ENCODE measurements around the gene FGFR3.

Gene FGFR3

GRCh38 chr4:1751155-1751918 is 41.8 kb upstream of the FGFR3 start:
- no peak overlapping the region for H3K4me3 ChIP-seq (replicated peaks; ENCODE audit: low read depth, low read length)
- TF ChIP-seq CTCF (IDR thresholded peaks at IDR 0.05; ENCODE audit: low read depth, low read length, missing control alignments): no peak
- DNase-seq (ENCODE audit: extremely low read depth, low read depth): no peak

GRCh38 chr4:1751919-1752283 is 41.2 kb upstream of the FGFR3 start:
- H3K4me3 ChIP-seq (replicated peaks; ENCODE audit: low read depth, low read length): no peak overlapping the region
- TF ChIP-seq CTCF (IDR thresholded peaks at IDR 0.05; ENCODE audit: low read depth, low read length, missing control alignments): no peak
- DNase-seq (ENCODE audit: extremely low read depth, low read depth): no peak

- no peak for DNase-seq (ENCODE audit: extremely low read depth, low read depth)
- no peak for TF ChIP-seq CTCF (IDR thresholded peaks at IDR 0.05; ENCODE audit: low read depth, low read length, missing control alignments)
- no peak overlapping the region for H3K4me3 ChIP-seq (replicated peaks; ENCODE audit: low read depth, low read length)
Observed at GRCh38 chr4:1752284-1753041, 40.6 kb upstream of the FGFR3 start.

- no peak for DNase-seq (ENCODE audit: extremely low read depth, low read depth)
- no peak for TF ChIP-seq CTCF (IDR thresholded peaks at IDR 0.05; ENCODE audit: low read depth, low read length, missing control alignments)
- no peak overlapping the region for H3K4me3 ChIP-seq (replicated peaks; ENCODE audit: low read depth, low read length)
Observed at GRCh38 chr4:1753294-1753696, 39.8 kb upstream of the FGFR3 start.

- DNase-seq (ENCODE audit: extremely low read depth, low read depth): no peak
- no peak overlapping the region for H3K4me3 ChIP-seq (replicated peaks; ENCODE audit: low read depth, low read length)
- no peak for TF ChIP-seq CTCF (IDR thresholded peaks at IDR 0.05; ENCODE audit: low read depth, low read length, missing control alignments)
Observed at GRCh38 chr4:1753697-1754311, 39.3 kb upstream of the FGFR3 start.

- no peak for DNase-seq (ENCODE audit: extremely low read depth, low read depth)
- no peak for TF ChIP-seq CTCF (IDR thresholded peaks at IDR 0.05; ENCODE audit: low read depth, low read length, missing control alignments)
- no peak overlapping the region for H3K4me3 ChIP-seq (replicated peaks; ENCODE audit: low read depth, low read length)
Observed at GRCh38 chr4:1754336-1754735, 38.8 kb upstream of the FGFR3 start.

Measured in HFF-Myc (cell line).